Neural crest cell (in vitro differentiated cells): ENCODE data around the gene KRTAP3-1. TPM values are rescaled to one million over a fixed set of nuclear protein-coding genes. Genes with fewer than 3 reads are reported as not detected.
A peak's percentile ranks its signal among the peaks of the same experiment; 100 is the strongest.
"Not testable (repeated sequence)": the region's sequence is repeated elsewhere in the genome, so short reads cannot be mapped to it uniquely, and the experiment has no call there.

ENCODE experiments used
- DNase-seq: peaks from one replicate; pipeline ENCODE4 v3.0.0; 2021; ENCODE audit warnings: low read depth, mixed read lengths, low spot score
- H3K27ac Mint-ChIP-seq: one replicate; pipeline ENCODE4 v1.8.0; 2021; ENCODE audit warnings: mild to moderate bottlenecking, mixed read lengths; ENCODE audit not compliant: unreplicated experiment
- H3K27me3 Mint-ChIP-seq: 2 replicates; pipeline ENCODE4 v1.8.0; 2021; ENCODE audit warnings: low read depth, mild to moderate bottlenecking, mixed read lengths
- H3K36me3 Mint-ChIP-seq: 2 replicates; pipeline ENCODE4 v1.8.0; 2021; ENCODE audit warnings: low read depth, mild to moderate bottlenecking, mixed read lengths
- H3K4me1 Mint-ChIP-seq: 2 replicates; pipeline ENCODE4 v1.8.0; 2021; ENCODE audit warnings: mixed read lengths
- H3K4me3 Mint-ChIP-seq: one replicate; pipeline ENCODE4 v1.8.0; 2021; ENCODE audit warnings: mild to moderate bottlenecking, mixed read lengths
- H3K9me3 Mint-ChIP-seq: 2 replicates; pipeline ENCODE4 v1.8.0; 2021; ENCODE audit warnings: mixed read lengths
- CTCF ChIP-seq: fragments of 200-600 bp; sonication (generic); conservative IDR thresholded peaks from 2 replicates; pipeline ENCODE4 v1.5.0; 2021; ENCODE audit warnings: antibody characterized with exemption, mild to moderate bottlenecking
- total RNA-seq: library from RNA; stranded (reverse); gene quantifications from 2 replicates; pipeline ENCODE4 v1.2.1, GENCODE V29; 2021

KRTAP3-1 gene
- total RNA-seq, 1 donor from 2014 or later = not detected

GRCh38 chr17:41049110-41049509 is 40.2 kb upstream of the KRTAP3-1 start:
- no peaks in the 10 kb centered on the region for H3K4me1 Mint-ChIP-seq
- no peak for DNase-seq
- no peak for TF ChIP-seq CTCF
- no peak overlapping the region for H3K27ac Mint-ChIP-seq
- no peaks in the 10 kb centered on the region for H3K36me3 Mint-ChIP-seq
- no peak overlapping the region for H3K4me3 Mint-ChIP-seq
- H3K27me3 Mint-ChIP-seq = peaks cover 18% of the 10 kb centered on the region
- H3K9me3 Mint-ChIP-seq = peaks cover 2% of the 10 kb centered on the region

GRCh38 chr17:41048441-41048840 is 39.5 kb upstream of the KRTAP3-1 start:
- Mint-ChIP-seq H3K27me3 (peaks cover 18% of the 10 kb centered on the region), H3K4me3 (no peak overlapping the region), H3K9me3 (peaks cover 2% of the 10 kb centered on the region), H3K4me1 (no peaks in the 10 kb centered on the region), H3K27ac (no peak overlapping the region), H3K36me3 (peaks cover 2% of the 10 kb centered on the region)
- no peak for TF ChIP-seq CTCF
- DNase-seq = no peak

GRCh38 chr17:41046735-41047465 is 38.0 kb upstream of the KRTAP3-1 start, which contains the start of gene KRTAP2-1:
KRTAP2-1 (minus strand) TSS chr17:41047316; CDS start chr17:41047267, 49 bp downstream.
- not testable (repeated sequence) for H3K27ac Mint-ChIP-seq, H3K4me3 Mint-ChIP-seq, DNase-seq, H3K36me3 Mint-ChIP-seq, H3K9me3 Mint-ChIP-seq, H3K4me1 Mint-ChIP-seq
- peaks cover 18% of the 10 kb centered on the region for H3K27me3 Mint-ChIP-seq

- no peak for TF ChIP-seq CTCF
- H3K27ac Mint-ChIP-seq = no peak overlapping the region
- H3K4me1 Mint-ChIP-seq = no peaks in the 10 kb centered on the region
- peaks cover 4% of the 10 kb centered on the region for H3K36me3 Mint-ChIP-seq
- peaks cover 6% of the 10 kb centered on the region for H3K9me3 Mint-ChIP-seq
- H3K27me3 Mint-ChIP-seq = peaks cover 2% of the 10 kb centered on the region
- DNase-seq = no peak
- no peak overlapping the region for H3K4me3 Mint-ChIP-seq
Measured at GRCh38 chr17:41042953-41043352, 34.0 kb upstream of the KRTAP3-1 start.

GRCh38 chr17:41040783-41041571 is 32.0 kb upstream of the KRTAP3-1 start, which contains the start of gene KRTAP1-1:
KRTAP1-1 (minus strand) TSS chr17:41041450; CDS start chr17:41041397, 53 bp downstream.
- not testable (repeated sequence) for H3K27ac Mint-ChIP-seq, H3K9me3 Mint-ChIP-seq, H3K27me3 Mint-ChIP-seq, DNase-seq, H3K4me1 Mint-ChIP-seq, H3K36me3 Mint-ChIP-seq, H3K4me3 Mint-ChIP-seq

DNA sequence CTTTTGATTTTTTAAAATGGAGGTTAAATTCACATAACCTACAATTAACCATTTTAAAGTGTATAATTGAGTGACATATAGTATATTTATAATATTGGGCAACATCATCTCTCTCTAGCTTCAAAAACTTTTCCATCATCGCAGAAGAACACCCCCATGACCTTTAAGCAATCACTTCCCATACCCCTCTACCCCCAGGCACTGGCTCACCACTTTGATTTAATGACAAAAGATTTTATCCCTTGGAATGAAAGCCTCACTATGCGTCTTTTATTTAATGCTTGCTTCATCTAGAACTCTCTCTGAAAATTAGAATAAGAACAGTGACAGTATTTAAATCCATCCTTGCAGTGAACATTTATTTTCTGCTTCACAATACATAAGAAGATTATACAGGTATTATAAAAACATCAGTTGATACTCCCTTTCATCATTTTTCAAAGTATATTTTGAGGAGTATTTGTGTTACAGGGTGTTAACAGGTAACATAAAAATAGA is 29.0 kb upstream of the KRTAP3-1 start:
- Mint-ChIP-seq H3K27ac (no peak overlapping the region), H3K36me3 (no peaks in the 10 kb centered on the region)

DNA sequence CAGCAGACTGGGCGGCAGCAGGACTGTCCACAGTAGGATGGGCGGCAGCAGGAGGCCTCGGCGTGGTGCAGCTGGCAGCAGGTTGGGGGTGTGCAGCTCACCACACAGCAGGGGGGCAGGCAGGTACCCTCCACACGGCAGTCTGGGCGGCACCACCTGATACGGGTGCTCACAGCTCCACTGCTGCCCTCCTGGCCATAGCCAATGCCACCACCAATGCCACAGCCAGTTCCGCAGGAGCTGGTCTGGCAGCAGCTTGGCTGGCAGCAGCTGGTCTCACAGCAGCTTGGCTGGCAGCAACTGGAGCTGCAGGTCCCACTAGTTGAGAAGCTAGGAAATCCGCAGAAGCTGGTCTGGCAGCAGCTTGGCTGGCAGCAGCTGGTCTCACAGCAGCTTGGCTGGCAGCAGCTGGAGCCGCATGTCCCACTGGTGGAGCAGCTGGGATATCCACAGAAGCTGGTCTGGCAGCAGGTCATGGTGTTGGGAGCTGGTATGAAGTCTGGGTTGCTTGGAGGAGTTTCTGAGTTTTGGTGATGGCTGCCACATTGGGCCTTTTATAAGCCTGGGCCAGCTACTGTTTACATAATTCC is 25.5 kb upstream of the KRTAP3-1 start, which contains the start of gene KRTAP1-3:
KRTAP1-3 (minus strand) TSS at position 529 of the 590 bp plus-strand sequence; CDS start at position 476, 53 bp downstream.
- peak within 1 kb of the TSS; percentile 57 for H3K27ac Mint-ChIP-seq
- not testable (repeated sequence) for H3K36me3 Mint-ChIP-seq, H3K4me1 Mint-ChIP-seq, H3K27me3 Mint-ChIP-seq, H3K4me3 Mint-ChIP-seq, DNase-seq, H3K9me3 Mint-ChIP-seq

More for the DNA sequence above, 29.0 kb upstream of the KRTAP3-1 start:
- no peak for DNase-seq
- H3K4me1 Mint-ChIP-seq = no peaks in the 10 kb centered on the region
- no peaks in the 10 kb centered on the region for H3K27me3 Mint-ChIP-seq
- no peak for TF ChIP-seq CTCF
- H3K4me3 Mint-ChIP-seq = no peak overlapping the region
- peaks cover 3% of the 10 kb centered on the region for H3K9me3 Mint-ChIP-seq
